ENCODE data around the gene DHX57.

GRCh38 chr2:38765149-38765548 lies 110.6 kb downstream of the DHX57 start:
- TF ChIP-seq CTCF (IDR thresholded peaks at IDR 0.05; ENCODE audit: extremely low read depth in 1 of 2, insufficient read depth in 1 of 2, low read depth in 1 of 2, low read length in 2 of 2), result no peak
- no peak for TF ChIP-seq POLR2A (IDR thresholded peaks at IDR 0.05; ENCODE audit: low read depth, low read length)
- no peak for TF ChIP-seq EZH2 (IDR thresholded peaks at IDR 0.05; ENCODE audit: borderline replicate concordance, low read depth, low read length, severe bottlenecking)
- TF ChIP-seq POLR2AphosphoS5 (IDR thresholded peaks at IDR 0.05; ENCODE audit: insufficient read depth, low read depth, low read length), result no peak
